K562 (cell line): Measurements from ENCODE around the gene HOXD9. TPM values are rescaled to one million over a fixed set of nuclear protein-coding genes. Genes with fewer than 3 reads are reported as not detected.
A peak's percentile ranks its signal among the peaks of the same experiment; 100 is the strongest.

Experiments
- ARID1B ChIP-seq: fragments of 450-650 bp; IDR thresholded peaks from 2 replicates; pipeline ENCODE4 v1.6.1; 2016; ENCODE audit warnings: antibody characterized with exemption, mild to moderate bottlenecking, inconsistent platforms
- CTBP1 ChIP-seq: fragments of 450-650 bp; IDR thresholded peaks from 2 replicates; pipeline ENCODE4 v1.6.1; 2016; ENCODE audit warnings: borderline replicate concordance
- ETV5 ChIP-seq: sonication (generic); formaldehyde crosslinking; IDR thresholded peaks from 2 replicates; pipeline ENCODE4 v1.4.0; 2020; ENCODE audit warnings: low read depth, mild to moderate bottlenecking, missing genetic modification reagents
- FOXK1 ChIP-seq: sonication (generic); formaldehyde crosslinking; IDR thresholded peaks from 2 replicates; pipeline ENCODE4 v1.8.0; 2022; ENCODE audit warnings: missing genetic modification reagents, mild to moderate bottlenecking, borderline replicate concordance
- HNRNPK ChIP-seq: fragments of 200-400 bp; formaldehyde crosslinking; IDR thresholded peaks from one replicate; pipeline ENCODE4 v1.6.1; 2018; ENCODE audit warnings: mild to moderate bottlenecking, low read depth, low read length; ENCODE audit not compliant: poor library complexity, severe bottlenecking
- KLF10 ChIP-seq: fragments of 250-450 bp; sonication (Bioruptor Pico); IDR thresholded peaks from 2 replicates; pipeline ENCODE4 v1.6.1; 2021; ENCODE audit warnings: matching md5 sums
- MEF2A ChIP-seq: IDR thresholded peaks from 2 replicates; pipeline ENCODE4 v1.6.1; 2011; ENCODE audit warnings: low read depth, mild to moderate bottlenecking, low read length, moderate library complexity; ENCODE audit not compliant: control insufficient read depth
- ZNF444 ChIP-seq: fragments of 250-450 bp; sonication (Bioruptor Pico); IDR thresholded peaks from 2 replicates; pipeline ENCODE4 v1.4.0; 2020; ENCODE audit warnings: mild to moderate bottlenecking, moderate library complexity
- polyA plus RNA-seq, 8 experiments: library from polyadenylated mRNA; depleted of rRNA in 4 of 8; stranded (reverse) in 5 of 8; unstranded in 3 of 8; fragments of >200 nt; fragmentation: Nextera tagmentation in 2 of 8; fragmentation: Illumina TruSeq in 1 of 8; extraction: Ambion mirVana in 2 of 8; extraction: Trizol in 1 of 8; gene quantifications; 2 replicates each; pipeline versions ENCODE4 v1.2.1 to v1.2.3, GENCODE V29; 2011 to 2014; ENCODE audit warnings: inconsistent platforms in 1 of 8, missing spikeins in 1 of 8
- total RNA-seq, 7 experiments: library from RNA; depleted of rRNA in 6 of 7; stranded (reverse); fragments of >200 nt in 6 of 7; fragmentation: Illumina TruSeq in 2 of 7; extraction: Trizol in 2 of 7; gene quantifications; 2 replicates each; pipeline versions ENCODE4 v1.2.1 to v1.2.3, GENCODE V29; 2011 to 2021; ENCODE audit warnings: low replicate concordance in 1 of 7
- TF ChIP-seq, protein P1 (sequence below): fragments of 450-650 bp; IDR thresholded peaks from 2 replicates; pipeline ENCODE4 v1.6.1; 2017; ENCODE audit warnings: antibody characterized with exemption, mild to moderate bottlenecking
- TF ChIP-seq, protein P2 (sequence below), 3 experiments: IDR thresholded peaks in 2 of 3; conservative IDR thresholded peaks in 1 of 3; 2 replicates each; pipeline ENCODE4 v1.5.1; 2011 to 2012; ENCODE audit warnings: low read length in 3 of 3, mild to moderate bottlenecking in 3 of 3, control low read depth in 2 of 3, improper control_type of control experiment in 1 of 3, inconsistent platforms in 1 of 3, low read depth in 1 of 3, mixed read lengths in 1 of 3, moderate library complexity in 1 of 3; ENCODE audit not compliant: insufficient read depth in 2 of 3
- TF ChIP-seq, protein P3 (sequence below): sonication (generic); formaldehyde crosslinking; IDR thresholded peaks from 2 replicates; pipeline ENCODE4 v1.8.1; 2023; ENCODE audit warnings: mild to moderate bottlenecking, missing genetic modification reagents, moderate library complexity
- TF ChIP-seq, protein P4 (sequence below), 3 experiments: fragments of 200-800 bp in 1 of 3; sonication (Bioruptor generic) in 1 of 3; sonication (generic) in 1 of 3; formaldehyde crosslinking in 1 of 3; IDR thresholded peaks; 2 replicates each; pipeline versions ENCODE4 v1.6.1 to v1.8.0; 2016 to 2022; ENCODE audit warnings: mild to moderate bottlenecking in 2 of 3, missing compliant biosample characterization in 2 of 3, missing genetic modification characterization in 2 of 3, missing genetic modification reagents in 1 of 3

Gene HOXD9
- total and polyA plus RNA-seq, 9 of the 15 experiments (the other 6 are each of a cell fraction or from before 2014, with no cell fraction given), result not detected

DNA sequence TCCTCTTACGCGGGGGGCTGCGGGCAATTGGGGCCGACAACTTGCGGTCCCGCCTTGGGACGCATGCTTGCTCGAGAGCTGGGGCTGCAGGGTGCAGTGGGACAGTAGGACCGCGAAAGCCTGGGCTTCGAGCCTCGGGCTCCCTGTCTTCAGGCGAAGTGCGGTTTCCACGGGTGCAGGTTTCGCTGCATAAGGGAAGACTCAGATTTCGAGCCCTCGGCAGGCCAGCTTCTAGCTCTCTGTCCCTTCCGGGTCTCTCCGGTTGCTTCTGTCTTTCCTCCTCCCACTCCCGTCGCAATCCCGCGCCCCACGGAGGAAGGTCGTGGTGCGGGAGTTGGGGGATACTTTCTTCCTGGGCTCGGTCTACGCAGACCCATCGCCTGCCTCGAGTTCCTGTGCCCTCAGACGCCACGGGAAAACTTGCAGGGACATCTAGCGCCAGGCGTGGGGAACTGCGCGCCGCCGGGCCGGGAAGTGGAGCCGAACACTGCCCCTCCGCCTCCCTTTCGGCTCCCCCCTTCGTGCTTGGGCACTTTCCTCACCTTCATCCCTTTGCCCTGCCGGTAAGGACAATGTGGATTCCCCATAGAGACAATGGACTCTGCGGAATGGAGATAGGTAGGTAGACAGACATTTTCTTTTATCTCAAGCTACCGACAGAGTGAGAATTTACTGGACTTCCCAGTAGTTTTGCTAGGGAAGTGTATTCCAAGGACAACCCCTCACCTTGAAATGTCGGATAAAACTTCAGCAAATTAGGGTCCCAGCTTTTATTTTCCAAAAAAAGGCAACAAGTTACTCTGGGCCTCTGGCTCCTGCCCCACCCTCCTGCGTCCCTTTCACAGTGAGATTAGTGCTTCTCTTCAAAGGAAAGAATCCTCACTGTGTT is 34.2 kb upstream of the HOXD9 start (continued):
- TF ChIP-seq HNRNPK (no peak), ZNF444 (no peak), CTBP1 (0 out of 2 replicates have a peak, but pooled peaks have one; percentile 26), ARID1B (no peak), ETV5 (CRISPR knock-in tag) (no peak), FOXK1 (CRISPR knock-in tag) (no peak), MEF2A (no peak), KLF10 (no peak)
- TF ChIP-seq, protein P1, sequence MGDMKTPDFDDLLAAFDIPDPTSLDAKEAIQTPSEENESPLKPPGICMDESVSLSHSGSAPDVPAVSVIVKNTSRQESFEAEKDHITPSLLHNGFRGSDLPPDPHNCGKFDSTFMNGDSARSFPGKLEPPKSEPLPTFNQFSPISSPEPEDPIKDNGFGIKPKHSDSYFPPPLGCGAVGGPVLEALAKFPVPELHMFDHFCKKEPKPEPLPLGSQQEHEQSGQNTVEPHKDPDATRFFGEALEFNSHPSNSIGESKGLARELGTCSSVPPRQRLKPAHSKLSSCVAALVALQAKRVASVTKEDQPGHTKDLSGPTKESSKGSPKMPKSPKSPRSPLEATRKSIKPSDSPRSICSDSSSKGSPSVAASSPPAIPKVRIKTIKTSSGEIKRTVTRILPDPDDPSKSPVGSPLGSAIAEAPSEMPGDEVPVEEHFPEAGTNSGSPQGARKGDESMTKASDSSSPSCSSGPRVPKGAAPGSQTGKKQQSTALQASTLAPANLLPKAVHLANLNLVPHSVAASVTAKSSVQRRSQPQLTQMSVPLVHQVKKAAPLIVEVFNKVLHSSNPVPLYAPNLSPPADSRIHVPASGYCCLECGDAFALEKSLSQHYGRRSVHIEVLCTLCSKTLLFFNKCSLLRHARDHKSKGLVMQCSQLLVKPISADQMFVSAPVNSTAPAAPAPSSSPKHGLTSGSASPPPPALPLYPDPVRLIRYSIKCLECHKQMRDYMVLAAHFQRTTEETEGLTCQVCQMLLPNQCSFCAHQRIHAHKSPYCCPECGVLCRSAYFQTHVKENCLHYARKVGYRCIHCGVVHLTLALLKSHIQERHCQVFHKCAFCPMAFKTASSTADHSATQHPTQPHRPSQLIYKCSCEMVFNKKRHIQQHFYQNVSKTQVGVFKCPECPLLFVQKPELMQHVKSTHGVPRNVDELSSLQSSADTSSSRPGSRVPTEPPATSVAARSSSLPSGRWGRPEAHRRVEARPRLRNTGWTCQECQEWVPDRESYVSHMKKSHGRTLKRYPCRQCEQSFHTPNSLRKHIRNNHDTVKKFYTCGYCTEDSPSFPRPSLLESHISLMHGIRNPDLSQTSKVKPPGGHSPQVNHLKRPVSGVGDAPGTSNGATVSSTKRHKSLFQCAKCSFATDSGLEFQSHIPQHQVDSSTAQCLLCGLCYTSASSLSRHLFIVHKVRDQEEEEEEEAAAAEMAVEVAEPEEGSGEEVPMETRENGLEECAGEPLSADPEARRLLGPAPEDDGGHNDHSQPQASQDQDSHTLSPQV, result no peak
- TF ChIP-seq, protein P2, sequence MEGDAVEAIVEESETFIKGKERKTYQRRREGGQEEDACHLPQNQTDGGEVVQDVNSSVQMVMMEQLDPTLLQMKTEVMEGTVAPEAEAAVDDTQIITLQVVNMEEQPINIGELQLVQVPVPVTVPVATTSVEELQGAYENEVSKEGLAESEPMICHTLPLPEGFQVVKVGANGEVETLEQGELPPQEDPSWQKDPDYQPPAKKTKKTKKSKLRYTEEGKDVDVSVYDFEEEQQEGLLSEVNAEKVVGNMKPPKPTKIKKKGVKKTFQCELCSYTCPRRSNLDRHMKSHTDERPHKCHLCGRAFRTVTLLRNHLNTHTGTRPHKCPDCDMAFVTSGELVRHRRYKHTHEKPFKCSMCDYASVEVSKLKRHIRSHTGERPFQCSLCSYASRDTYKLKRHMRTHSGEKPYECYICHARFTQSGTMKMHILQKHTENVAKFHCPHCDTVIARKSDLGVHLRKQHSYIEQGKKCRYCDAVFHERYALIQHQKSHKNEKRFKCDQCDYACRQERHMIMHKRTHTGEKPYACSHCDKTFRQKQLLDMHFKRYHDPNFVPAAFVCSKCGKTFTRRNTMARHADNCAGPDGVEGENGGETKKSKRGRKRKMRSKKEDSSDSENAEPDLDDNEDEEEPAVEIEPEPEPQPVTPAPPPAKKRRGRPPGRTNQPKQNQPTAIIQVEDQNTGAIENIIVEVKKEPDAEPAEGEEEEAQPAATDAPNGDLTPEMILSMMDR (IDR thresholded peaks at IDR 0.05 in 2 of 3, conservative IDR thresholded peaks at IDR 0.05 in 1 of 3; ENCODE audit: insufficient read depth in 2 of 3, low read depth in 1 of 3, low read length in 3 of 3), result peak; percentile 81 to 82 (median 81)
- TF ChIP-seq, protein P3, sequence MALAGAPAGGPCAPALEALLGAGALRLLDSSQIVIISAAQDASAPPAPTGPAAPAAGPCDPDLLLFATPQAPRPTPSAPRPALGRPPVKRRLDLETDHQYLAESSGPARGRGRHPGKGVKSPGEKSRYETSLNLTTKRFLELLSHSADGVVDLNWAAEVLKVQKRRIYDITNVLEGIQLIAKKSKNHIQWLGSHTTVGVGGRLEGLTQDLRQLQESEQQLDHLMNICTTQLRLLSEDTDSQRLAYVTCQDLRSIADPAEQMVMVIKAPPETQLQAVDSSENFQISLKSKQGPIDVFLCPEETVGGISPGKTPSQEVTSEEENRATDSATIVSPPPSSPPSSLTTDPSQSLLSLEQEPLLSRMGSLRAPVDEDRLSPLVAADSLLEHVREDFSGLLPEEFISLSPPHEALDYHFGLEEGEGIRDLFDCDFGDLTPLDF, result no peak
- TF ChIP-seq, protein P4, sequence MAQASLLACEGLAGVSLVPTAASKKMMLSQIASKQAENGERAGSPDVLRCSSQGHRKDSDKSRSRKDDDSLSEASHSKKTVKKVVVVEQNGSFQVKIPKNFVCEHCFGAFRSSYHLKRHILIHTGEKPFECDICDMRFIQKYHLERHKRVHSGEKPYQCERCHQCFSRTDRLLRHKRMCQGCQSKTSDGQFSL (CRISPR knock-in tag; IDR thresholded peaks at IDR 0.05), result no peak
- TF ChIP-seq, protein P4 (tag; IDR thresholded peaks at IDR 0.05), result 0 out of 4 replicates have a peak, but pooled peaks of 1 of the 2 experiments have one; percentile 23
